HEK293T (cell line): Measurements from ENCODE around the gene STAB1.

Source experiments
- CTCF ChIA-PET: fragments of 350-600 bp; formaldehyde crosslinking; extraction: SDS; loops from one replicate; lab custom pipeline; 2021; ENCODE audit warnings: antibody characterized with exemption, inconsistent platforms; lab: Yijun Ruan, JAX
- POLR2A ChIA-PET: fragments of 350-600 bp; formaldehyde crosslinking; extraction: SDS; loops from one replicate; lab custom pipeline; 2020; ENCODE audit warnings: antibody characterized with exemption, inconsistent platforms; lab: Yijun Ruan, JAX
- DNase-seq: peaks from one replicate; pipeline ENCODE4 v3.0.0; 2012; ENCODE audit warnings: mixed read lengths; ENCODE audit errors: extremely low spot score
- ARNT ChIP-seq: fragments of 450-650 bp; IDR thresholded peaks from 2 replicates; pipeline ENCODE4 v1.6.1; 2017; ENCODE audit warnings: mild to moderate bottlenecking
- BHLHE40 ChIP-seq: fragments of 450-650 bp; IDR thresholded peaks from 2 replicates; pipeline ENCODE4 v1.6.1; 2016; ENCODE audit warnings: mild to moderate bottlenecking, moderate library complexity, borderline replicate concordance
- CTBP1 ChIP-seq: fragments of 450-650 bp; IDR thresholded peaks from 2 replicates; pipeline ENCODE4 v1.6.1; 2016; ENCODE audit warnings: borderline replicate concordance
- ELF4 ChIP-seq: fragments of 450-650 bp; IDR thresholded peaks from 2 replicates; pipeline ENCODE4 v1.6.1; 2017; ENCODE audit warnings: antibody characterized with exemption
- FOXA1 ChIP-seq: fragments of 450-650 bp; IDR thresholded peaks from 2 replicates; pipeline ENCODE4 v1.6.1; 2016; ENCODE audit warnings: mild to moderate bottlenecking
- FOXK2 ChIP-seq: fragments of 450-650 bp; IDR thresholded peaks from 2 replicates; pipeline ENCODE4 v1.6.1; 2016; ENCODE audit warnings: mild to moderate bottlenecking
- FOXM1 ChIP-seq: fragments of 450-650 bp; IDR thresholded peaks from 2 replicates; pipeline ENCODE4 v1.6.1; 2017; ENCODE audit warnings: mild to moderate bottlenecking, borderline replicate concordance
- HDGF ChIP-seq: fragments of 450-650 bp; IDR thresholded peaks from 2 replicates; pipeline ENCODE4 v1.6.1; 2017; ENCODE audit warnings: antibody characterized with exemption, borderline replicate concordance
- L3MBTL2 ChIP-seq: fragments of 450-650 bp; conservative IDR thresholded peaks from 2 replicates; pipeline ENCODE4 v1.6.1; 2016; ENCODE audit warnings: mild to moderate bottlenecking
- LEF1 ChIP-seq: fragments of 450-650 bp; IDR thresholded peaks from 2 replicates; pipeline ENCODE4 v1.6.1; 2017; ENCODE audit warnings: mild to moderate bottlenecking, borderline replicate concordance
- NFRKB ChIP-seq: fragments of 450-650 bp; IDR thresholded peaks from 2 replicates; pipeline ENCODE4 v1.6.1; 2016; ENCODE audit warnings: mild to moderate bottlenecking, moderate library complexity
- PKNOX1 ChIP-seq: fragments of 450-650 bp; IDR thresholded peaks from 2 replicates; pipeline ENCODE4 v1.6.1; 2016
- SP1 ChIP-seq: fragments of 450-650 bp; IDR thresholded peaks from 2 replicates; pipeline ENCODE4 v1.6.1; 2017
- SUZ12 ChIP-seq: fragments of 450-650 bp; IDR thresholded peaks from 2 replicates; pipeline ENCODE4 v1.6.1; 2016; ENCODE audit warnings: mild to moderate bottlenecking
- TARDBP ChIP-seq: fragments of 450-650 bp; IDR thresholded peaks from 2 replicates; pipeline ENCODE4 v1.6.1; 2016
- ZNF384 ChIP-seq: fragments of 450-650 bp; IDR thresholded peaks from 2 replicates; pipeline ENCODE4 v1.6.1; 2016

STAB1 gene

GRCh38 chr3:52520716-52521487 is 25.8 kb downstream of the STAB1 start:
- ChIA-PET CTCF (no interaction called here), POLR2A (interaction anchor here (1.2 kb wide), 1 partner anchor 15 kb away, joined by 3 read pairs; the partner anchor contains the start of gene UQCC5)
- TF ChIP-seq FOXA1 (no peak), FOXM1 (no peak)
- DNase-seq, result no peak

- ChIA-PET POLR2A (no interaction called here), CTCF (no interaction called here)
- no peak for DNase-seq
- TF ChIP-seq FOXK2 (no peak), LEF1 (no peak), TARDBP (no peak), SP1 (no peak), FOXM1 (no peak), SUZ12 (no peak), ELF4 (no peak), PKNOX1 (no peak), ARNT (no peak), BHLHE40 (no peak), FOXA1 (no peak)
Observed at GRCh38 chr3:52521488-52521824, 26.3 kb downstream of the STAB1 start.

DNA sequence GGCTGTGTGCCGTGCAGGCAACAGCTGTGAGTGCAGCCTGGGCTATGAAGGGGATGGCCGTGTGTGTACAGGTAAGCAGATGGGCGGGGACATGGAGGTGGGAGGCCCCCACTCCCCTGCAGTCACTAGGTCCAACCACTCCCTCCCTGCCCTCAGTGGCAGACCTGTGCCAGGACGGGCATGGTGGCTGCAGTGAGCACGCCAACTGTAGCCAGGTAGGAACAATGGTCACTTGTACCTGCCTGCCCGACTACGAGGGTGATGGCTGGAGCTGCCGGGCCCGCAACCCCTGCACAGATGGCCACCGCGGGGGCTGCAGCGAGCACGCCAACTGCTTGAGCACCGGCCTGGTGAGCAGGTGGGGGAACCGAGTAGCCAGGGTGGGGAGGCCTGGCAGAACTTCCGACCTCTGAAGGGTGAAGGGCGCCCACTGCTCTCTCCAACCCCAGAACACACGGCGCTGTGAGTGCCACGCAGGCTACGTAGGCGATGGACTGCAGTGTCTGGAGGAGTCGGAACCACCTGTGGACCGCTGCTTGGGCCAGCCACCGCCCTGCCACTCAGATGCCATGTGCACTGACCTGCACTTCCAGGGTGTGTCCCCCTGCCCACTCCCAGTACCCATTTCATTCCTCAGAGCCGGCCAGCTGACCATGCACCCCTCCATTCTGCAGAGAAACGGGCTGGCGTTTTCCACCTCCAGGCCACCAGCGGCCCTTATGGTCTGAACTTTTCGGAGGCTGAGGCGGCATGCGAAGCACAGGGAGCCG is 26.9 kb downstream of the STAB1 start:
- ChIA-PET CTCF (no interaction called here), POLR2A (no interaction called here)
- DNase-seq, result no peak
- no peak for TF ChIP-seq SUZ12

DNA sequence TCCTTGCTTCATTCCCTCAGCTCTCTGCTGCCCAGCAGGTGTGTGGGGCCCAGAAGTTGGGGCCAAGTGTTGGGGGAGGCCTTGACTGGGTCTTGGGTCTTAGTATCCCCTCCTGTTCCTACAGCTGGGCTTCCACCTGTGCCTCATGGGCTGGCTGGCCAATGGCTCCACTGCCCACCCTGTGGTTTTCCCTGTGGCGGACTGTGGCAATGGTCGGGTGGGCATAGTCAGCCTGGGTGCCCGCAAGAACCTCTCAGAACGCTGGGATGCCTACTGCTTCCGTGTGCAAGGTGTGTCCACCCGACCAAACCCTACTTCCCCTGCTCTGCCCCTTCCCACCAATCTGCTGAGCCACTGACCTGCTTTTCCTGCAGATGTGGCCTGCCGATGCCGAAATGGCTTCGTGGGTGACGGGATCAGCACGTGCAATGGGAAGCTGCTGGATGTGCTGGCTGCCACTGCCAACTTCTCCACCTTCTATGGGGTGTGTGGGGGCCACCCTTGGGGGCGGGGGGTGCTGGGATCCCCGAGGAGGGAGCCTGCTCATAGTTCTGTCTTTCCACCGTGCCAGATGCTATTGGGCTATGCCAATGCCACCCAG is 27.6 kb downstream of the STAB1 start:
- ChIA-PET POLR2A (interaction anchor here (1.1 kb wide), 1 partner anchor 14 kb away, joined by 5 read pairs; the partner anchor contains the start of gene UQCC5), CTCF (no interaction called here)
- DNase-seq, result no peak
- TF ChIP-seq BHLHE40, result no peak
- no peak for TF ChIP-seq SUZ12
- TF ChIP-seq SP1, result no peak
- TF ChIP-seq PKNOX1, result no peak
- TF ChIP-seq LEF1, result no peak
- TF ChIP-seq NFRKB, result no peak
- no peak for TF ChIP-seq FOXK2
- TF ChIP-seq ZNF384, result no peak
- no peak for TF ChIP-seq L3MBTL2

DNA sequence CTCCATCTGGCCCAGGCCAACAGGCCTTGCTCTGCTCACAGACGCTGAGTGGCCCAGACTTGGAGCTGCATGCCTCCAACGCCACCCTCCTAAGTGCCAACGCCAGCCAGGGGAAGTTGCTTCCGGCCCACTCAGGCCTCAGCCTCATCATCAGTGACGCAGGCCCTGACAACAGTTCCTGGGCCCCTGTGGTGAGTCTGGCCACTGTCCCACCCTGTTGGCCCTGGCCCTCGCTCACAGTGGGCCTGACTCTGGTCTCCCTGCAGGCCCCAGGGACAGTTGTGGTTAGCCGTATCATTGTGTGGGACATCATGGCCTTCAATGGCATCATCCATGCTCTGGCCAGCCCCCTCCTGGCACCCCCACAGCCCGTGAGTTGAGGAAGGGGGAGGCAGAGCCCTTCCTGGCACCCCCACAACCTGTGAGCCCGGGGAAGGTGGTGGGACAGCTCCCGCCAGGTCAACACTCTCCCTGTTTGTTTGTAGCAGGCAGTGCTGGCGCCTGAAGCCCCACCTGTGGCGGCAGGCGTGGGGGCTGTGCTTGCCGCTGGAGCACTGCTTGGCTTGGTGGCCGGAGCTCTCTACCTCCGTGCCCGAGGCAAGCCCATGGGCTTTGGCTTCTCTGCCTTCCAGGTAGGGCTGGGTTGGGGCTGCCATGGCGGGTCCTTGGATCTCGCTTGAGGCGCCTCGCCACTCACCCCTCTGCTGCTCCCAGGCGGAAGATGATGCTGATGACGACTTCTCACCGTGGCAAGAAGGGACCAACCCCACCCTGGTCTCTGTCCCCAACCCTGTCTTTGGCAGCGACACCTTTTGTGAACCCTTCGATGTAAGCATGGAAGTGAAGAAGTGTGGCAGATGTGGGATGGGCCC is 28.5 kb downstream of the STAB1 start:
- TF ChIP-seq ARNT (no peak), PKNOX1 (no peak), SUZ12 (no peak), SP1 (no peak), FOXM1 (no peak), L3MBTL2 (no peak), TARDBP (no peak)
- CTCF ChIA-PET, result no interaction called here
- POLR2A ChIA-PET, result interaction anchor here (1.1 kb wide), 1 partner anchor 13 kb away, joined by 5 read pairs; the partner anchor contains the start of gene UQCC5
- DNase-seq, result no peak

DNA sequence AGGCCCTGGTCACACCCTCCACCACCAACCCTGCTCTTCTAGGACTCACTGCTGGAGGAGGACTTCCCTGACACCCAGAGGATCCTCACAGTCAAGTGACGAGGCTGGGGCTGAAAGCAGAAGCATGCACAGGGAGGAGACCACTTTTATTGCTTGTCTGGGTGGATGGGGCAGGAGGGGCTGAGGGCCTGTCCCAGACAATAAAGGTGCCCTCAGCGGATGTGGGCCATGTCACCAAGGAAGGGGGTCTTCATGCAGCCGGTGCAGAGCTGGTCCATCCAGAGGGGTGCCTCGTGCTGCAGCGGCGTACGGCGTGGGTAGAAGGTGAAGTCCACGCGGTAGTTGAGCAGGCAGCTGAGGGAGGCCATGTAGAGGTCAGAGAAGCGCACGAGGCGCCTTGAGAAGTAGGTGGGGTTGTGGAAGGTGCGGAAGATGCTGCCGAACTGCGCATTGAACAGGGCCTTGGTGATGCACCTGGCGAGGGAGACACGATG is 29.2 kb downstream of the STAB1 start:
- CTCF ChIA-PET, result no interaction called here
- POLR2A ChIA-PET, result no interaction called here
- TF ChIP-seq BHLHE40, result no peak
- no peak for TF ChIP-seq SUZ12
- no peak for TF ChIP-seq PKNOX1
- TF ChIP-seq CTBP1, result no peak
- no peak for TF ChIP-seq ELF4
- TF ChIP-seq FOXK2, result no peak
- TF ChIP-seq SP1, result no peak
- TF ChIP-seq L3MBTL2, result no peak
- no peak for TF ChIP-seq HDGF
- no peak for TF ChIP-seq TARDBP
- TF ChIP-seq FOXA1, result no peak
- no peak for TF ChIP-seq ZNF384
- no peak for TF ChIP-seq ARNT
- no peak for TF ChIP-seq FOXM1
- no peak for TF ChIP-seq LEF1
- no peak for TF ChIP-seq NFRKB
- DNase-seq, result no peak
